NCI-H526 treated with DMSO at 0.1 percent for 48 hours (cell line): ENCODE data around the gene JMJD7.
A peak's percentile ranks its signal among the peaks of the same experiment; 100 is the strongest.
"Not testable (repeated sequence)": the region's sequence is repeated elsewhere in the genome, so short reads cannot be mapped to it uniquely, and the experiment has no call there.

Experiments
- DNase-seq: peaks from one replicate; lab custom pipeline; 2025; lab: John Stamatoyannopoulos, UW

JMJD7 gene

GRCh38 chr15:41822471-41822870, 5.4 kb upstream of the JMJD7 start:
- DNase-seq: no peak

GRCh38 chr15:41822957-41823356, 4.9 kb upstream of the JMJD7 start:
- no peak for DNase-seq

GRCh38 chr15:41823502-41823901, 4.4 kb upstream of the JMJD7 start:
- DNase-seq: no peak

GRCh38 chr15:41824062-41824745, 3.7 kb upstream of the JMJD7 start:
- DNase-seq: no peak

GRCh38 chr15:41825145-41825544, 2.7 kb upstream of the JMJD7 start:
- no peak for DNase-seq

GRCh38 chr15:41825572-41826535, 2.0 kb upstream of the JMJD7 start:
- no peak for DNase-seq

- no peak for DNase-seq
Observed at GRCh38 chr15:41827290-41827879, 507 bp upstream of the JMJD7 start.

GRCh38 chr15:41828807-41829141, 882 bp downstream of the JMJD7 start:
- no peak for DNase-seq

GRCh38 chr15:41829959-41830646, 2.2 kb downstream of the JMJD7 start:
- no peak for DNase-seq

GRCh38 chr15:41831291-41831690, 3.4 kb downstream of the JMJD7 start:
- DNase-seq: not testable (repeated sequence)

GRCh38 chr15:41832208-41832607, 4.3 kb downstream of the JMJD7 start:
- DNase-seq: no peak

- peak; percentile 4 for DNase-seq
Observed at GRCh38 chr15:41832875-41833274, 5.0 kb downstream of the JMJD7 start.

GRCh38 chr15:41834096-41834495, 6.2 kb downstream of the JMJD7 start:
- DNase-seq: no peak

GRCh38 chr15:41836073-41836472, 8.2 kb downstream of the JMJD7 start:
- no peak for DNase-seq

- no peak for DNase-seq
Observed at GRCh38 chr15:41836713-41837454, 9.0 kb downstream of the JMJD7 start.

- DNase-seq: no peak
Observed at GRCh38 chr15:41838400-41838897, 10.6 kb downstream of the JMJD7 start, which contains the start of gene PLA2G4B. Gene PLA2G4B (plus strand): TSS chr15:41838847. CDS start chr15:41838914, 67 bp downstream.

GRCh38 chr15:41839781-41840491, 12.0 kb downstream of the JMJD7 start:
- DNase-seq: no peak

- DNase-seq: no peak
Observed at GRCh38 chr15:41840673-41841072, 12.8 kb downstream of the JMJD7 start.

GRCh38 chr15:41841131-41841530, 13.2 kb downstream of the JMJD7 start:
- DNase-seq: no peak

GRCh38 chr15:41842229-41842628, 14.3 kb downstream of the JMJD7 start:
- DNase-seq: no peak

GRCh38 chr15:41843571-41843970, 15.7 kb downstream of the JMJD7 start:
- no peak for DNase-seq
